Activated CD8-positive, alpha-beta T cell treated with anti-CD3 and anti-CD28 coated beads, Interleukin-2, amount 10 ng/mL, durations not matched to agents 7 days and 5 days (primary cell): ENCODE data around the gene GBP5. TPM values are rescaled to one million over a fixed set of nuclear protein-coding genes. Genes with fewer than 3 reads are reported as not detected.
"Not testable (repeated sequence)": the region's sequence is repeated elsewhere in the genome, so short reads cannot be mapped to it uniquely, and the experiment has no call there.

Source experiments
- ATAC-seq: fragments of 150-1000 bp; cut with Tn5 transposase; one replicate; pipeline ENCODE4 v1.10.0; 2021; ENCODE audit warnings: moderate library complexity
- CTCF ChIA-PET: fragments of 350-600 bp; sonication (Branson Sonifier 250); formaldehyde crosslinking; loops from one replicate; lab custom pipeline; 2021; ENCODE audit warnings: antibody characterized with exemption; lab: Charles Lee
- POLR2A ChIA-PET: fragments of 350-600 bp; sonication (Branson Sonifier 250); formaldehyde crosslinking; loops from one replicate; lab custom pipeline; 2021; ENCODE audit warnings: antibody characterized with exemption; lab: Charles Lee
- DNase-seq: peaks from one replicate; pipeline ENCODE4 v3.0.0-alpha.2; 2020
- H3K27ac Mint-ChIP-seq: one replicate; pipeline ENCODE4 v1.8.0; 2021; ENCODE audit warnings: mild to moderate bottlenecking, mixed read lengths
- H3K27me3 Mint-ChIP-seq: one replicate; pipeline ENCODE4 v1.8.0; 2021; ENCODE audit warnings: low read depth, mixed read lengths
- H3K36me3 Mint-ChIP-seq: one replicate; pipeline ENCODE4 v1.8.0; 2021; ENCODE audit warnings: low read depth, mixed read lengths
- H3K4me1 Mint-ChIP-seq: one replicate; pipeline ENCODE4 v1.8.0; 2021; ENCODE audit warnings: low read depth, mixed read lengths
- H3K4me3 Mint-ChIP-seq: one replicate; pipeline ENCODE4 v1.8.0; 2021; ENCODE audit warnings: mild to moderate bottlenecking, mixed read lengths
- H3K9me3 Mint-ChIP-seq: one replicate; pipeline ENCODE4 v1.8.0; 2022; ENCODE audit warnings: mixed read lengths; ENCODE audit not compliant: insufficient read depth
- total RNA-seq, 2 experiments: library from RNA; stranded (reverse); gene quantifications; one replicate each; pipeline ENCODE4 v1.2.3, GENCODE V29; 2021

The GBP5 gene
- total RNA-seq, 2 experiments from 2014 or later: 261 TPM

- Mint-ChIP-seq H3K27me3 (no peaks in the 10 kb centered on the region), H3K9me3 (peaks cover 8% of the 10 kb centered on the region), H3K4me3 (peak overlapping the region; percentile 65), H3K4me1 (peaks cover 82% of the 10 kb centered on the region), H3K36me3 (peaks cover 93% of the 10 kb centered on the region), H3K27ac (peak overlapping the region; percentile 47)
- DNase-seq (no peak), ATAC-seq (no peak)
- ChIA-PET CTCF (interaction anchor here (5.5 kb wide), 1 partner anchor 96 kb away, joined by 54 read pairs; no protein-coding TSS in a partner anchor), POLR2A (interaction anchor here (0.6 to 1.1 kb wide), 2 partner anchors 136 to 744 kb away, joined by 3 read pairs; partner anchors contain the start of gene GBP2)
Measured at GRCh38 chr1:89262643-89263042, 10.0 kb downstream of the GBP5 start.

- peaks cover 91% of the 10 kb centered on the region for H3K36me3 Mint-ChIP-seq
- peak overlapping the region; percentile 65 for H3K4me3 Mint-ChIP-seq
- ChIA-PET CTCF (interaction anchor here (5.5 kb wide), 1 partner anchor 97 kb away, joined by 54 read pairs; no protein-coding TSS in a partner anchor), POLR2A (interaction anchor here (0.6 to 4.8 kb wide), 4 partner anchors 9 to 744 kb away, joined by 3 to 49 read pairs (median 18); partner anchors contain the start of genes GBP2, GBP4 and GBP5)
- H3K9me3 Mint-ChIP-seq: peaks cover 13% of the 10 kb centered on the region
- DNase-seq (no peak), ATAC-seq (no peak)
- H3K4me1 Mint-ChIP-seq: peaks cover 79% of the 10 kb centered on the region
- H3K27ac Mint-ChIP-seq: peak overlapping the region; percentile 40
- no peaks in the 10 kb centered on the region for H3K27me3 Mint-ChIP-seq
Measured at GRCh38 chr1:89261926-89262515, 10.6 kb downstream of the GBP5 start.

GRCh38 chr1:89260566-89261255 lies 11.9 kb downstream of the GBP5 start:
- Mint-ChIP-seq H3K9me3 (peaks cover 23% of the 10 kb centered on the region), H3K36me3 (peaks cover 92% of the 10 kb centered on the region), H3K4me1 (peaks cover 73% of the 10 kb centered on the region), H3K27me3 (no peaks in the 10 kb centered on the region), H3K27ac (peak overlapping the region; percentile 85), H3K4me3 (peak overlapping the region; percentile 65)
- POLR2A ChIA-PET: interaction anchor here (1.0 to 4.8 kb wide), 9 partner anchors 11 to 134 kb away, joined by 3 to 49 read pairs (median 6); partner anchors contain the start of genes GBP4 and GBP5
- CTCF ChIA-PET: interaction anchor here (0.7 to 5.5 kb wide), 6 partner anchors 12 to 261 kb away, joined by 4 to 54 read pairs (median 4); partner anchors contain the start of genes GBP4 and GBP5
- no peak for DNase-seq
- ATAC-seq: no peak

GRCh38 chr1:89260042-89260441 lies 12.6 kb downstream of the GBP5 start:
- CTCF ChIA-PET: interaction anchor here (1.4 to 5.5 kb wide), 7 partner anchors 12 to 260 kb away, joined by 4 to 54 read pairs (median 5); partner anchors contain the start of genes GBP4 and GBP5
- POLR2A ChIA-PET: interaction anchor here (0.9 to 4.8 kb wide), 12 partner anchors 11 to 133 kb away, joined by 3 to 49 read pairs (median 6); partner anchors contain the start of genes GBP2, GBP4 and GBP5
- Mint-ChIP-seq H3K36me3 (peaks cover 90% of the 10 kb centered on the region), H3K27ac (peak overlapping the region; percentile 86), H3K4me1 (peaks cover 73% of the 10 kb centered on the region), H3K27me3 (no peaks in the 10 kb centered on the region), H3K4me3 (peak overlapping the region; percentile 66), H3K9me3 (peaks cover 25% of the 10 kb centered on the region)
- peak; percentile 33 for DNase-seq
- ATAC-seq: peak; percentile 37

- Mint-ChIP-seq H3K4me3 (peak overlapping the region; percentile 66), H3K9me3 (peaks cover 31% of the 10 kb centered on the region), H3K36me3 (peaks cover 90% of the 10 kb centered on the region), H3K27ac (peak overlapping the region; percentile 86), H3K27me3 (no peaks in the 10 kb centered on the region), H3K4me1 (peaks cover 74% of the 10 kb centered on the region)
- ATAC-seq (peak; percentile 64), DNase-seq (peak; percentile 83)
- ChIA-PET POLR2A (interaction anchor here (0.6 to 4.8 kb wide), 12 partner anchors 12 to 260 kb away, joined by 3 to 49 read pairs (median 6); partner anchors contain the start of genes GBP2, GBP4 and GBP5), CTCF (interaction anchor here (0.9 to 5.5 kb wide), 11 partner anchors 13 to 275 kb away, joined by 3 to 54 read pairs (median 5); partner anchors contain the start of genes GBP4 and GBP5)
Measured at GRCh38 chr1:89259283-89259971, 13.2 kb downstream of the GBP5 start.

GRCh38 chr1:89257041-89257440 lies 15.6 kb downstream of the GBP5 start:
- CTCF ChIA-PET: interaction anchor here (1.0 to 5.5 kb wide), 3 partner anchors 15 to 130 kb away, joined by 4 to 54 read pairs (median 30); partner anchors contain the start of gene GBP5
- Mint-ChIP-seq H3K9me3 (peaks cover 52% of the 10 kb centered on the region), H3K4me3 (no peak overlapping the region), H3K4me1 (peaks cover 64% of the 10 kb centered on the region), H3K27me3 (no peaks in the 10 kb centered on the region), H3K27ac (peak overlapping the region; percentile 41), H3K36me3 (peaks cover 90% of the 10 kb centered on the region)
- ATAC-seq (no peak), DNase-seq (no peak)
- POLR2A ChIA-PET: interaction anchor here (2.8 to 4.8 kb wide), 2 partner anchors 58 to 130 kb away, joined by 19 to 33 read pairs; partner anchors contain the start of genes GBP2 and GBP4

GRCh38 chr1:89255581-89255980 lies 17.1 kb downstream of the GBP5 start:
- CTCF ChIA-PET: interaction anchor here (0.9 kb wide), 1 partner anchor 103 kb away, joined by 3 read pairs; no protein-coding TSS in a partner anchor
- Mint-ChIP-seq H3K36me3 (peaks cover 89% of the 10 kb centered on the region), H3K4me1 (peaks cover 62% of the 10 kb centered on the region), H3K9me3 (peaks cover 57% of the 10 kb centered on the region)
- POLR2A ChIA-PET: interaction anchor here (0.6 kb wide), 1 partner anchor 57 kb away, joined by 4 read pairs; the partner anchor contains the start of gene GBP4
- not testable (repeated sequence) for H3K4me3 Mint-ChIP-seq, H3K27ac Mint-ChIP-seq, ATAC-seq, H3K27me3 Mint-ChIP-seq, DNase-seq

- ATAC-seq (no peak), DNase-seq (no peak)
- ChIA-PET POLR2A (no interaction called here), CTCF (no interaction called here)
- H3K4me3 Mint-ChIP-seq: no peak overlapping the region
- peaks cover 60% of the 10 kb centered on the region for H3K9me3 Mint-ChIP-seq
- H3K27ac Mint-ChIP-seq: no peak overlapping the region
- peaks cover 89% of the 10 kb centered on the region for H3K36me3 Mint-ChIP-seq
- H3K4me1 Mint-ChIP-seq: peaks cover 61% of the 10 kb centered on the region
- no peaks in the 10 kb centered on the region for H3K27me3 Mint-ChIP-seq
Measured at GRCh38 chr1:89254658-89255287, 17.9 kb downstream of the GBP5 start.

GRCh38 chr1:89243046-89243445 lies 29.6 kb downstream of the GBP5 start:
- DNase-seq (no peak), ATAC-seq (no peak)
- Mint-ChIP-seq H3K9me3 (peaks cover 45% of the 10 kb centered on the region), H3K36me3 (peaks cover 76% of the 10 kb centered on the region), H3K27ac (no peak overlapping the region), H3K27me3 (no peaks in the 10 kb centered on the region), H3K4me3 (no peak overlapping the region), H3K4me1 (peaks cover 27% of the 10 kb centered on the region)
- CTCF ChIA-PET: no interaction called here
- POLR2A ChIA-PET: no interaction called here
